NCI-H510A treated with DMSO at 0.1 percent for 48 hours (cell line): ENCODE results near the gene PRKCD.
A peak's percentile ranks its signal among the peaks of the same experiment; 100 is the strongest.

Experiments
- DNase-seq: peaks from one replicate; lab custom pipeline; 2025; lab: John Stamatoyannopoulos, UW

The PRKCD gene

DNA sequence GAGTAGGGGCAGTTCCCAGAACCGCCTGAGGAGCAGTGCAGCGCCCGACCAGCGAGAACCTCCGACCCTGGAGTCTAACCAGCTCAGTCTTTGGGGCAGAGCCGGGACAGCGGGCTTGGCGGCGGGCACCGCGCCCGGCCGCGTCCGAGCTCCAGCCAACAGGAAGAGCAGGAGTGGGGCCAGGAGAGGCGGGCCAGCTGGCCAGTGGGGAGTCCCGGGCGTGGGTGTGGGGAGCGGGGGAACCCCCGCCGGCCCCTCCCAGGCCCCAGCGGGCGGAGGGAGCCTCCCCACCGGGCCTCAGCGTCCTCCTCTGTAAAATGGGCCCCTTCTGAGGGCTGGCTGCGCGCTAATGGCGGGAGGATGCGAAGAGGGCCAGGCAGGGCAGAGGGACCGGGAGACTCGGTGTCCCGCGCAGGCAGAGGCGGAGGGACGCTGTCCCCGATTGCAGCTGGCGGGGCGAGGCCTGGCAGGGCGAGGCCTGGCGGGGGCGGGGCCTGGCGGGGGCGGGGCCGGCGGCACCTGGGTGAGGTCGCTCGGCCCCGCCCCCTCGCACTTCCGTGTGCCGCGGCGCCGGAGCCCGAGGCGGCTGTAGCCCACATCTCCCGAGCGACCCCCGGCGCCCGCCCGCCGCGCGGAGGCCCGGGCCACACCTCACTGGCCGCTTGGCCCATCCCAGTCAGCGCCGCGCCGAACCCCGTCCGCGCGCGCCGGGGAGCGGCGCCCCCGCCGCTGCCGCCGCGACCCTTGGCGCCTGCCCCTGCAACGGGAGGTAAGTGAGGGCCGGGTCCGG lies at the start of gene PRKCD:
PRKCD (plus strand) TSS at position 550 of the 790 bp plus-strand sequence. CDS start 17,214 bp downstream, outside the sequence.
- peak; percentile 36 for DNase-seq

DNA sequence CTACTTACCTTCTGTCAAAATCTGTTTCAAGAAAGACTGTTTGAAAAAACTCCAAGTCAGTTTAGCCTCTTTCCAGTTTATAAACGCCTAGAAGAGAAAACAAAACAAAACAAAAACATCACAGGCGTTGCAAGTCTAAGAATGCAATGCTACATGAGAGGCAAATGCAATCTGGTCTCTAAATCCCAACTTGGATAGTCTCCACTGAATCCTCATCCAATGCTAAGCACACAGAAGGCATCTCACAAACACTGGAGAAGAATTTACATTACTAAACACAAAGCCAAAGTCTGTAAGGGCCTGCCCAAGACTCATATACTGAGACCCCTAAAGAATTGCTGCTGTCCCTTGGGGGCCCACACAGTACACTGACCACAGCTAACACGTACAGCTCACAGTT lies 49.2 kb upstream of the PRKCD start:
- DNase-seq = no peak

DNA sequence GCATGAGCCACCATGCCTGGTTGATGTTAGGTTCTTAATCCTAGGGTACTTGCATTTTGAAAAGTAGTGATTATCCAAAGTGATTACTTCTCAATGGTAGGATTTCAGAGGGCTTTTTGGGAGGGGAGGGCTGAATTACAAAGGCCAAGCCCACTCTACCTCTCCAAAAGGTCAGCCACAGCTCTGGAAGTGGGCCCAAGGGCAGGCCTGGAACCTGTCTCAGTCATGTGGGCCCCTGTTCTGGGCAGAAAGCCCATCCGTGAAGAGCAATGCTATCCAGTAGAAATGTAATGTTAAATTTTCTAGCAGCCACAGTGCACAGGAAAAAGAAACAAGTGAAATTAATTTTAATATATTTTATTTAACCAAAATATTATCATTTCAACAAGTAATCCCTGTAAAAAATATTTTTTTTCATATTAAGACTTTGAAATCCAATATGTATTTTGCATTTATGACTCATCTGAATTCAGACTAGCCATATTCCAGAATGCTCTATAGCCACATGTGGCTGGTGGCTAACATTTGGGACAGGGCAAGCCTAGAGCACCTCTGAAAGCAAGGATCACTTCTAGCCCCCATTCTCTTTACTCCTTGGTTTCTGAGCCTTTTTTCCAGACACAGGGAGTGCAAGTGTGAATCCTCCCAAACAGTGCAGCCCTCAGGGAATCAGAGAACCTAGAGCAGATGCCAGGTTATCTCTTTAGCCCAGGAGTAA lies 47.6 kb upstream of the PRKCD start:
- no peak for DNase-seq

DNA sequence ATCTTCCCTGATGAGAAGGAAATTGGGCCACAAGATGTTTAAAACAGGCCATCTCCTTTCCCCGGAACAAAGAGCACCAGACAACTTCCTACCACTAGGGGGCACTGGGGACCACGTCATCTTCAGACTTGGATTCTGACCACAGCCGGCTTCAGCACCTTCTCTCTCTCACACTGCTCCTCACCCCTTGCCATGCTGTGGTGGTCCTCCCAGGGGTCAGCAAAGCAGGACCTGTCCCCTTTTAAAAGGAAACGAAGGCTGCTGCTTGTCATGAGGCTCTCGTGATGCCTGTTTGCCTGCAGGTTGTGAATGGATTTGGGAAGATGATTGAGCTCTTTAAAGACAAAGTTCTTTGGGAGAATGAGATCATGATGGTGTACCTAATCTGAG lies 47.0 kb upstream of the PRKCD start:
- DNase-seq = peak; percentile 54

DNA sequence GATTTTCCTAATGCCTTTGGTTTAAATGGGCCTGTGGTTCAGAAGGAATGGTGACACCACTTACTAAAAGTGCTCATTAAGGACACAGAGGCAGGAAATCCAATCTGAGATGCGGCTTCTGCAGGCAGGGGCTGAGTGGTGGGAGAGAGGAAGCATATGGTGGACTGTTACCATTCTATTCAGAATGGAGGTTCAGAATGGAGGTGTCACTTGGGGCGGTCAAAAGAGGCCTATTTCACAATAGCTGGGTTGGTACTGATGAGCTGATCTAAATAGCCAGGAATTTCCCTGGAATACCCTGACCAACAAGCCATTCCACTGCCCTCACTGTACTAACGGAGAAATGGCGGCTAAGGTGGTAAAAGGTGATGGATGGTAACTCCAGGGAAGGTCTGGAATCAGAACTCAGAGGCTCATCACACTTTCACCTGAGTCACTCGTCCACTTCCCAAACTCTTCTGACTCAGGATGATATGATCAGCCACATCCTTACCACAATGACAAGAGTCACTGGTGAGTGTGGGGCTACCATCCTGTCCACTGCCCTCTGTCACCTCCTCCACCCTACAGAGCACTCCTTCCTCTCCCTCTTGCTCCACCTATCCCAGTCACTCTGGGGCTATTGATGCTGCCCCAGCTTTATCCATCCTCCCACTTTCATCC lies 46.5 kb upstream of the PRKCD start:
- no peak for DNase-seq

DNA sequence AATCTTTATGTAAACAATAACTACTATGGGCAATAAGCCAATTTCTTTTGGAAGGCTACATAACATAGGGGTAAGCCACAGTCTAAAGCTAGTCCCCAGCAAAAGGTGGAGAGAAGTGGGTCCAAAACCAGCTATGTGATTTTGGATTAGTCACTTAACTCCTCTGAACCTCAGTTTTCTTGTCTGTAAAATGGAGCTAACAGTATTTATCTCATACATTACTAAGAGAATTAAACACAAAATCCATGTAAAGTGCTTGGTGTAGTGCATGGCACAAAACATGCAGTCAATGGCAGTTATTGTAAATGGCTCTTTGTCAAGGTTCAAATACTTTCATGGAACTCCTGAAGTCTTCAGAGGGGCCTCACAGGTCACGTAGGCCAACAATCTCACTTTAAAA lies 44.1 kb upstream of the PRKCD start:
- no peak for DNase-seq

DNA sequence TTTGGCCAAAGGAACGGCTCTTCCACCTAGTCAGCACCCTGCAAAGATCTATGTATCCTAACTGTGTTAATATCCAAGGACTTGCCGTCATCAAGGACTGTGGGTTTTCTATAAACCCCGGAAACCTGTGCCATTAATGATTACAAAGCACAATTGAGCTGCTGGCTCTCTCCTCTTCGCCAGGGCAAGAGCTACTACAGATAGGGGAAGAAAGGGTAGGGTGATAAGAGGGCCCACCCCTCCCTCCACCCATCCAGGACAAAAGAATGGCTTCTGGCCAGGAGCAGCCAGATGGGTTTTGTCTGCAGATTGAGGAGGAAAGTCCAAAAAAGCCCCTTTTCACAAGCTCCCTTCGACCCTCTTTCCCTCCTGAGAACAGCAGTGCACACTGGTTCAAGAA lies 40.7 kb upstream of the PRKCD start:
- no peak for DNase-seq

DNA sequence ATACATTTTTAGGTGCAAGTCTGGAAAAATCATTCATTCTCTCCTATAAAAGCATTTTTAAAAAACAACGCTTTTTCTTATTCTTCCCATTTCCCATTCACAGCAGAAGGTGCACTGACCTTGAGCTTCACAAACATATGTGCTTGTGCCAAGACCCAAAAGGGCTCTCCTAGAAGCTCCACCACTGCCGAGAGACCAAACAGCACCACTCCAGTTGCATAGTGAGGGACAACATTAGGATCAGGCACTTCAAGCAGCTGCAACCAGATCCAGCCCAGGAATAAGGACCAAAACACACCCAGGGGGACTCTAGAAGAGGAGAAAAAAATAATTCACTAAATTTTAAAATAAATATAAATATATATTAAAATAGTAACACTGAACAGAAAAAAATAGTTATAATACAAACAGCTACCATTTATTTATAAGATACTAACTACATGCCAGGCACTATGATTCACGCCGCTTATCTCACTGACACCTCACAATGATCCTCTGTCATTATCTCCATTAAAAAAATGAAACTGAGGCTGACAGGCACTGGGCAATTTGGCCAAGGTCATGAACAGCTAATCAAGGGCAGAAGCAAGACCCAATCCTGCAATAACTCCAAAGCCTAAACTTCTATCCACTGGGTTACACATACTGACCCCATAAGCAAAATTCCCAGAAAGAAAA lies 38.6 kb upstream of the PRKCD start:
- DNase-seq = no peak

DNA sequence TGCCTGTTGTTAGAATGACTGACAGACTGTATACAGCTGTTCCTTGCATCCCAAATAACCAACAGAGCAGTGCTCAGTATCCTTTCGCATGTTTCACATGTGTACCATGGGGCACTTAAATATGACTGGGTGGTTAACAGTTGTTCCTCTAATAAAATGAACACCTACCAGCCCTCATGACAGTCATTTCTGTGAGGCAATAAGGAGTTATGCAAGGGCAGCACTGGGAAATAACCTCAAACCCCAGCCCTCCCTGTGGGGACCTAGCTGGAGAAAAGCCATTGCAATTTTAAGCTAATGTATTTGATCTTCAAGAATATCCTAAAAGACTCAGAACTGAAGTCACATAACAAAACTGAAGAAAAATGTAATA lies 38.1 kb upstream of the PRKCD start:
- no peak for DNase-seq

DNA sequence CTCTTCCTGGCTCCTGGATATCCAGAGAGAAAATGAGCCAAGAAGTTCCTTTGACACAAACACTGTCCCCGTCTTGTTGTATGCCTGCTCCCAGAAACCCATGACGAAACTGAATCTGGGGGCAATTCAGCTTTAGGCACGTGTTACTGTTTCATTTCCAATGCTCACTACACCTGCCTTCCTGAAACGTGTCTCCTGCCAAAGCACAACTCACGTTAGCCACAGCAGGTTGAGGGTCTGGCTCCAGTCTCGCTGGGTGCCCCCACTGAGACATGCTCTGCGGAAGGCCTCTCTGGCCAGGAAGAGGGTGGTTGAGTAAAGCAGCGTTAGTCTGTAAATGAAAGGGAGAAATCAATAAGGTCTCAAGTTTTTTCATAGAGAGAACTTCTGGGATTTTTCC lies 37.5 kb upstream of the PRKCD start:
- DNase-seq = no peak

DNA sequence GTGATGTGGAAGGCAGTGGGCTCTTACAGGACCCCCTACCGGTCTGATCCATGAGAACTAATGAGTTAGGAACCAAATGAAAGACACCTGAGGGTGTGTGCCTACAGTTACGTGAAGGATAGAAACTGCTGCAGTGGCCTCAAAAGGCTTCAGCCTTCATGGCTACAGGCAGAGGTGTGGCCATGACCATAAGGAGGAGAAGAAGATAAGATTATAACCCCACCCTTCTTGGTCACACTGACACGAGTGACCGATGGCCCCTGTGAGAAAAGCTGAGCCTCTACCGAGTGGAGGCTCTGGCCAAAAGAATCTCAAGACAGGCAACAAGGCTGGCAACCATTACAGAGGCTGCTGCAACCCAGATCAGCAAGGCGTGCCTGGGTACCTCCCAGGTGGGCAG lies 37.1 kb upstream of the PRKCD start:
- no peak for DNase-seq

DNA sequence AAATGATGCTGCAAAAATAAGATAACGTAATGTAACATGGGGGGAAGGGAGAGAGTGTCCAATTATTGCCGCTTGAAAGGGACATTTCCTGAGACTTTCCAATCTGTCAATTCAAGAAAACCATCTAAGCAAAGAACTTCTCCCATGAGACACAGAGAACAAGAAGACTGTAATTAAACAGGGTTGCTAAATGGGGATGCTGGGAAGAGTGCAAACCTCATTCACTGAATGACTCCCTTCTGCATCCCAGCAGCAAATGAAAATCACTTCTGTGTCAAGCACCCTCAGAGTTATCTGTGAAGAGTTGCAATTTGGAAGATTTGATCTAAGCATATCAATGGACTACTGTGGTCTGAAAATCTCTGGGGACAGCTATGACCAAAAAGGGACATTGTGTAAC lies 34.4 kb upstream of the PRKCD start:
- DNase-seq = no peak

DNA sequence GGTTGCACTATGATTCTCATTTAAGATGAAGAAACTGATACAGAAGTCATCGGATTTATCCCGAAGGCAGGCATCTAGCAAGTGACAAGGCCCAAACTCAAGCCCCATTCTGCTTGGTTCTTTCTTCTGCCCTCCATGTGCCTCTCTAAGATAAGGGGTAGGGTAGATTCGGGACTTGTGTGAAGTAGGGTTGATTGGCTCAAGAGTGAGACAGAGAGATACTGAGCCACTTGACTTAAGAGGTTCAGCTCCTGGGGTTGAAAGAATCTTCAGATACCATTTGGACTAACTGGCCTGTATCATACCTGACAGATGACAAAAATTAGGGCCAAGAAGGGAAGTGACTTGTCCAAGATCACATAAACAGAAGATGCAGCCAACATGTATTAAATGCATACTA lies 31.7 kb upstream of the PRKCD start:
- no peak for DNase-seq

DNA sequence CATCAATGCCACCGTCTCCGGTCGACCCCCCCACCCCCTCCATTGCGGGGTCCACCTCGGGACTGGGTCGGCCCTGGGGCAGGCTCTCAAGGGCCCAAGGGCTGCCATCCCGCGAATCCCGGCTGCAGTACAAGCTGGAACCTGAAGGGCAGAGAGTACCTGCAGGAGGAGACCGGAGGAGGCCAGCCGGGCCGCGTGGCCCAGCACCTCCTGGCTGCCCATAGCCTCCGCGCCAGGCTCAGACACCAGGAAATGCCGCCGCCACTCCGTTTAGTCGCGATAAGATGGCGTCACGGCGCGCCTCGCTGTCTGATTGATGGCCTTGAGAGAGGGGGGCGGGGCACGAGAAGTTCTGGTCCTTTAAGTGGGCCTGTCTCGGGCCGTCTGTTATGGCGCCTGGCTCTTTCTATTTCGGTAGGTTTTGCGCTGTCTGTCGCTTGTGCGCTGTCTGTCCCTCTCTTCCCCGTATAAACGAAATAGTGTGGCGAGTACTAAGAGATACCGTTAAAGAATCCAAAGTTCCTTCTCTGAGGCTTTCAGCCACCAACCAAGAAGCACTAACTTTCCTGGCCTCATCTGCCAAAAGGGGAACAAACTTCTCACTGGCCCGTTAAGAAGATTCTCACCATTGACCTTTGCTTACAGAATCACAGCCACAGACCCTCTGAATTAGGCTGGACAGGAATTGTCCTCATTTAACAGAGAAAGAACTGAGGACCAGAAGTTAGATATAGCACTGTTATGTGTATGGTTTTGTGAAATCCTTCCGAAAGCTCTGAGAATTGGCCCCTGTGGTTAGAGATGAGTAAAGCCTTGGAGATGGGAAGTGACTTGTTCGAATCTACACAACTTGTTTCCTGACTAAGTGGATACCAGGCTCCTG lies 30.6 kb upstream of the PRKCD start, which contains the start of gene RFT1:
RFT1 (minus strand) TSS at position 257 of the 883 bp plus-strand sequence; CDS start at position 222, 35 bp downstream.
- peak; percentile 77 for DNase-seq

DNA sequence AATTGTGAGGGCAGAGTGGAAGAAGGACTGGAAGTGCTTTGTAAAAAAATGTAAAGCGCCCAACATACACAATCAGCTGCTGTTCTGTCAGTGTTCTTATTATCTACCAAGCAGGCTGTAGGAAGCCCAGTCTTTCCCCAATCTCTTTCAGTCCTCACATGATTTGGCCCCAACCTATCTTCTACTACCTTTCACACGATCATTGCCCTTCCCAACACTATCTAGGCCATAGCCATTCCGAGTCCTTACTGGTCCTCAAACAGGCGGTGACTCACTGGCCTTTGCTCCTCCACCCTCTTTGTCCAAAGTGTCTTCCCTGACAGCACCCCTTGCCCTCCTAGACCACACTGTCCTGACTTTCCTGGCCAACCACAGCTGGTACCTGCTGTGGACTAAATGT lies 29.9 kb upstream of the PRKCD start:
- DNase-seq = no peak

DNA sequence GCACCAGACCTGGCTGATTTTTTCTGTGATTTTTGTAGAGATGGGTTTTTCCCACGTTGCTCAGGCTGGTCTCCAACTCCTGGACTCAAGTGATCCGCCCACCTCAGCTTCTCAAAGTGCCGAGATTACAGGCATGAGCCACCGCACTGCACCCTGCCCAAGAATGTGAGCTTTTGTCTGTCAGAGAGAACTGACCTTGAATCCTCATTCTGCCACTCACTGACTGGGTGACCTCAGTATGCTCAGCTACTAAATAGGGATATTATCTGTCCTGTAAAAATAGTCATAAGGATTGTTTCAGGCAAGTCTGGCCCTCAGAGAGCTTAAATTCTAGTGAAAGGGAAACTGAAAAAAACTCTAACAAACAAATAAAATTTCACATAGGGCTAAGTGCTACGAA lies 28.7 kb upstream of the PRKCD start:
- no peak for DNase-seq

DNA sequence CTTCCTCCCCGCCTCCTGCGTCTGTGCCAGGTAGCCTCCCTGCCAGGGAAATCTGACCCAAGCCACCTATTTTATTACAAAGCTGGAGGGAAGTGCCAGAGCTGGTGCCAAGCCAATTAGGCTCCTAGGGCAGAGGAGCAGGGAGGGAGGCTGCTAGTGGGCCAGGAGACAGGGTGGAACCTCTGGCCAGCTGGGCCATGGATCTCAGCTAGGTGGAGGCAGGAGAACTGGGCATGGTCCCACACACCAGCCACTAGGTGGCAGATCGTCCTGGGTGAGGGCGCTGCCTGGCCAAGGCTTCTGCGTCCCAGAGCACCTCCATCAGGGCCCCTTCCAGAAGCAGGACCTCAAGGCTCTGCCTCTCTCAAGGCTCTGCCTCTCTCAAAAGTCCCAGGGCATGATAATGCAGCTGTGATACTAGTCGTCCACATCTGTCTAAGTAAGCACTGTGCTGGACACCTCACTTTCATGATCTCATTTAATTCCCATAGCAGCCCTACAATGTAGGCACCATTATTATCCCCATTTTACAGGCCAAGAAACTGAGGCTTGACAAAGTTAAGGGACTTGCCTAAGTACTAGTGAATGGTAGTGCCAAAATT lies 26.3 kb upstream of the PRKCD start:
- DNase-seq = peak; percentile 68

DNA sequence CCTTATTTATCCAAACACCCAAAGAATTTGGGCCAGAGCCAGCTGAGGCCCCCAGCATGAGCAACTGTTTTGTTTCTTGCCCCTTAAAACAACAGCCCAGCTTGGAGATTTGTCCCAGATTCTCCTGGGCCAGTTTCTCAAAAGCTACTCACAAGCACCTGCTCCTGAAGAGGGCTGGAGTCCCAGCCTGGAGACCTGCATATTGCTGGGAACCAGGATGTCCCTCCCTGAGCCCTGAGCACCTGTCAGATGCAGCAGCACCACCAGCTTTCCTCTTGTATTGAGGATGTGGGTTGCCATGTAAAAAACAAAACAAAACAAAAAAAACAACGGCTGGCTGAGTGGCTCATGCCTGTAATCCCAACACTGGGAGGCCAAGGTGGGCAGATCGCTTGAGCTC lies 23.8 kb upstream of the PRKCD start:
- DNase-seq = no peak

DNA sequence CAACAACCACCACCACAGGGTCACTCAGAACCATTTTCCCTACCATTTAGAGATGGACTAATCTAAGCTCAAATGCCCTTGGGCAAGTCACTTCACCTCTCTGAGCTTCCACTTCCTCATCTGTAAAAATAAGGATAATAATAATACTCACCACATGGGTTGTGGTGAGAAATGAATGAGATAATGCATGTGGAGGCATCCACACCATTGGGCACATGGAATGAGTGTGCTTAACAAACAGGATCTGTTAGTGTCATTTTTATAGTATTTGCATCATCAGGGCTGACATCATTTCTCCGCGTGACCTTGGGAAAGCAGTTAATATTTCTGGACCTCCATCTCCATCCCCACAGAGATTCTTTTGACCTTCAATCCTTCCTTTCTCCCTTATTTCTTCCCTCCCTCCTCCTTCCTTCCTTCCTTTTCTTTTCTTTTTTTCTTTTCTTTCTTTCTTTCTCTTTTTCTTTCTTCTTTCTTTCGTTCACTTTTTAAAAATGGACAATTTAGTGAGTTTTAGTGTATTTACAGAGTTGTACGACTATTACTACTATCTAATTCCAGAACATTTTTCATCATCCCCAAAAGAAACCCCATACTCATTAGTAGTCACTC lies 23.1 kb upstream of the PRKCD start:
- DNase-seq = no peak
